Ascending aorta (tissue), 2 donors: ENCODE measurements around the gene TSPAN4. TPM values are rescaled to one million over a fixed set of nuclear protein-coding genes. Genes with fewer than 3 reads are reported as not detected.

Experiments used
- DNase-seq, 2 donors: peaks; one replicate each; pipeline ENCODE4 v3.0.0-alpha.2; 2019; ENCODE audit warnings: low spot score in 2 of 2
- H3K27ac ChIP-seq, 2 donors: fragments of 200-600 bp; sonication (generic); one replicate each; pipeline ENCODE4 v1.5.1; 2016 to 2017; ENCODE audit warnings: mild to moderate bottlenecking in 1 of 2
- H3K27me3 ChIP-seq: fragments of 200-600 bp; sonication (generic); one replicate; pipeline ENCODE4 v1.5.1; 2017
- H3K36me3 ChIP-seq, 2 donors: fragments of 200-600 bp; sonication (generic); one replicate each; pipeline ENCODE4 v1.5.1; 2016
- H3K4me1 ChIP-seq, 2 donors: fragments of 200-600 bp; sonication (generic); one replicate each; pipeline ENCODE4 v1.5.1; 2016 to 2017; ENCODE audit warnings: mild to moderate bottlenecking in 1 of 2
- H3K4me3 ChIP-seq, 2 donors: fragments of 200-600 bp; sonication (generic); one replicate each; pipeline ENCODE4 v1.5.1; 2016 to 2017; ENCODE audit warnings: mild to moderate bottlenecking in 1 of 2
- H3K9me3 ChIP-seq, 2 donors: fragments of 200-600 bp; sonication (generic); one replicate each; pipeline ENCODE4 v1.5.1; 2016
- CTCF ChIP-seq, 3 experiments: fragments of 200-600 bp in 2 of 3; fragments of 450-650 bp in 1 of 3; sonication (generic) in 2 of 3; IDR thresholded peaks; one replicate each; pipeline ENCODE4 v1.5.1; 2016 to 2019; ENCODE audit warnings: antibody characterized with exemption in 3 of 3, mild to moderate bottlenecking in 1 of 3, moderate library complexity in 1 of 3
- intact Hi-C: fragments of 100-400 bp; cut with DNase I; formaldehyde crosslinking; loops from one replicate; pipeline ENCODE4 v1.15.1; 2023
- total RNA-seq: library from RNA; depleted of rRNA; stranded (reverse); fragments of >200 nt; gene quantifications from one replicate; pipeline ENCODE4 v1.1.0, GENCODE V29; 2016

The TSPAN4 gene
- total RNA-seq, 1 donor from 2014 or later: 252 TPM

DNA sequence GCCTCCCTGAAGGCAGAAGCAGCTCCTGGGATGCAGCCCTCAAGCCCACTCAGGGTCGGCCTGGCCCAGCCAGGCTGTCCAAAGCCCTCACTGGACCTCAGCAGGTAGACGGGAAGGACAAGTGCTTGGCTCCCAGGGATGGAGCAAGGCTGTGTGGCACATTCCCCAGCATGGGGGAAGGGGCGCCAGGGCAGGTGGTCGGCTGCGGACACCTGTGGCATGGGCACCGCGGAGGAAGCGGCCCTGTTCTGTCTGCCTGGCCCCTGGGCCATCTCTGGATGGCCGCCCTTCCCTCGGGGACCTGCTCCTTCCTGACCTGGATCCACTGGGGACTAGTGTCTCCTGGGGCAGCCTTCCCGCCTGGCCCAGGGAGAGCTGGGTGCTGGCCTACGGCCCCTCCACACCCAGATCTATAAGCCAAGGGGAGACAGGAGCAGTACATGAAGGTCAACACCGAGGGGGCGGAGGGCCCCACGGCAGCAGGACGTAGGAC lies 42.0 kb downstream of the TSPAN4 start:
- DNase-seq: no peak
- no peaks in the 10 kb centered on the region for H3K9me3 ChIP-seq
- no peaks in the 10 kb centered on the region for H3K27me3 ChIP-seq
- H3K4me3 ChIP-seq: no peak overlapping the region
- intact Hi-C loops: no loop called here
- H3K36me3 ChIP-seq: peaks cover 14 to 32% of the 10 kb centered on the region in 2 donors
- H3K4me1 ChIP-seq: no peaks in the 10 kb centered on the region
- no peak for TF ChIP-seq CTCF (IDR thresholded peaks at IDR 0.05)
- H3K27ac ChIP-seq: no peak overlapping the region

DNA sequence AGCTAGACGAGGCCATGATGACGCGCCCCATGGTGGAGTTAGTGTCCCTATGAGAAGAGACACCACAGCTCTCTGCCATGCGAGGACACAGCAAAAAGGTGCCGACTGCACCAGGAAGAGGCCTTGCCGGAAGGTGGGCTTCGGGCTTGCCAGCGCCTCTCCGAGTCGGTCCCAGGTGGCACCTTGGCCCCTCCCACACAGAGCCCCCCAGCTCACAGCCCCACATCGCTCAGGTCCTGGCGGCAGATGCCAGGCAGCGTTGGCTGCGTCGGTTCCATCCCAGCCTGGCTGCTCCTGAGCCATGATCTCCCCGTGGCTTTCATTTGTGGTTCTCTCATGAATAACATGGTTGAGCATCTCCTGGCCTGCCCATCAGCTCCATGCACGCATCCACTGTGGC lies 43.9 kb downstream of the TSPAN4 start:
- H3K27ac ChIP-seq: no peak overlapping the region
- H3K4me3 ChIP-seq: no peak overlapping the region
- no peaks in the 10 kb centered on the region for H3K27me3 ChIP-seq
- no peaks in the 10 kb centered on the region for H3K4me1 ChIP-seq
- intact Hi-C loops: no loop called here
- H3K9me3 ChIP-seq: no peaks in the 10 kb centered on the region
- DNase-seq: no peak
- H3K36me3 ChIP-seq: peaks cover 16 to 27% of the 10 kb centered on the region in 2 donors
- no peak for TF ChIP-seq CTCF (IDR thresholded peaks at IDR 0.05)

DNA sequence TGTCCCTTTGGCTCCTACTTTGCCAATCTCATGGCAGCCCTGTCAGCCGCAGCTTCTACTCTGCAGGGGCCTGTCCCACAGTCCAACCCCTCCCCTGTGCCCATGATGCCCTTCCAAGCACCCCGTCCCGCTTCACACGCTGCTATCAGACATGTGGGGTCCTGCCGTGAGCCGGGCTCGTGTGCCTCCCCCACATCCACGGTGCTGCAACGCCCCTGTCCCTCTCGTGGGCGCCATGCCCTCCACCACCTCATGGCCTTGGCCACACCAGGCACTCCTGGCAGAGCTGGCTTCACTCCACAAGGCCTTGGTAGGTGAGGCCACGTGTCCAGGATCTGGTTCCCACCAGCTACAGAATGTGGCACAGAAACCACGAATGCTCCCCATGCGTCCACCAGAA lies 44.9 kb downstream of the TSPAN4 start:
- intact Hi-C loops: no loop called here
- H3K4me1 ChIP-seq: no peaks in the 10 kb centered on the region
- H3K4me3 ChIP-seq: no peak overlapping the region
- no peak overlapping the region for H3K27ac ChIP-seq
- no peak for DNase-seq
- H3K9me3 ChIP-seq: no peaks in the 10 kb centered on the region
- peaks cover 16 to 19% of the 10 kb centered on the region in 2 donors for H3K36me3 ChIP-seq
- TF ChIP-seq CTCF (IDR thresholded peaks at IDR 0.05): no peak
- H3K27me3 ChIP-seq: no peaks in the 10 kb centered on the region

GRCh38 chr11:888310-889212 lies 45.9 kb downstream of the TSPAN4 start:
- Histone ChIP-seq H3K9me3 (no peaks in the 10 kb centered on the region), H3K36me3 (peaks cover 9 to 16% of the 10 kb centered on the region in 2 donors)

DNA sequence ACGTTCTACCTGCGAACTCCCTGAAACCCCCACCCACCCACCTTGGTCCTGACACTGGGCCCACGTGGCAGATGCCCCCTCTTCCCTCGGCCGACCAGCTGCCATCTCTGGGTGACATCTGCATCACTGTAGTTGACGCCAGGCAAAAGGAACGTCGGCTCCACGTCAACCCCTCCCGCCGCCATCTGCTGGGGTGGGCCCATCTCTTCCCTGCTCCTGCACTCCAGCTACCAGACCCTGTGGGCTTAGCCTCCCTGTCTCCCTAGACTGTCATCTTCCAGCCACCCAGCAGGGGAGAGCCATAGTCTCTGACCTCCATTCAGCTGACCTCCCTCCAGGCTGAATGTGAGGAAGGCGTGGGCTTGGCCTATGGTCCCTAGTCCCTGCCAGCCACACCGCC lies 46.6 kb downstream of the TSPAN4 start:
- intact Hi-C loops: no loop called here
- Histone ChIP-seq H3K9me3 (no peaks in the 10 kb centered on the region), H3K27ac (no peak overlapping the region), H3K4me3 (no peak overlapping the region), H3K36me3 (peaks cover 9 to 11% of the 10 kb centered on the region in 2 donors), H3K4me1 (no peaks in the 10 kb centered on the region), H3K27me3 (no peaks in the 10 kb centered on the region)
- no peak for TF ChIP-seq CTCF (IDR thresholded peaks at IDR 0.05)
- DNase-seq: no peak

More at GRCh38 chr11:888310-889212, 45.9 kb downstream of the TSPAN4 start:
- Histone ChIP-seq H3K27ac (no peak overlapping the region), H3K4me3 (no peak overlapping the region), H3K27me3 (no peaks in the 10 kb centered on the region), H3K4me1 (no peaks in the 10 kb centered on the region)
- no peak for DNase-seq
- intact Hi-C loops: no loop called here
- TF ChIP-seq CTCF (IDR thresholded peaks at IDR 0.05): no peak
